ENCODE results near the gene RALGPS1. TPM values are rescaled to one million over a fixed set of nuclear protein-coding genes. Genes with fewer than 3 reads are reported as not detected.

The RALGPS1 gene
- total RNA-seq, 4 donors from 2014 or later, result 3.3 to 9.8 (median 6.7) TPM

GRCh38 chr9:127130661-127131538 lies 216.3 kb downstream of the RALGPS1 start:
- peak overlapping the region; percentile 20 to 85 (median 68) for H3K27ac ChIP-seq
- no peaks in the 10 kb centered on the region for H3K27me3 ChIP-seq
- no peak overlapping the region for H3K4me3 ChIP-seq
- WGBS, 2 donors, result 49 to 54% methylated on average over 10 of the region's 10 CpGs
- H3K36me3 ChIP-seq, result no peaks in the 10 kb centered on the region
- H3K4me1 ChIP-seq, result peaks cover 0 to 75% (median 45%) of the 10 kb centered on the region in 4 donors
- DNase-seq (ENCODE audit: low spot score in 2 of 2), result peak; percentile 60 to 75
- no peaks in the 10 kb centered on the region for H3K9me3 ChIP-seq
- TF ChIP-seq CTCF (IDR thresholded peaks at IDR 0.05) (no peak), EP300 (IDR thresholded peaks at IDR 0.05) (peak in 1 of 2 donors; percentile 88)

GRCh38 chr9:127131871-127132270 lies 217.3 kb downstream of the RALGPS1 start:
- no peak for TF ChIP-seq CTCF (IDR thresholded peaks at IDR 0.05)
- no peak for TF ChIP-seq EP300 (IDR thresholded peaks at IDR 0.05)
- no peak for TF ChIP-seq POLR2A (IDR thresholded peaks at IDR 0.05)
- no peaks in the 10 kb centered on the region for H3K9me3 ChIP-seq
- peaks cover 0 to 75% (median 45%) of the 10 kb centered on the region in 4 donors for H3K4me1 ChIP-seq
- no peak overlapping the region for H3K4me3 ChIP-seq
- 55 to 62% methylated on average over 6 of the region's 6 CpGs for WGBS, 2 donors
- H3K27me3 ChIP-seq, result no peaks in the 10 kb centered on the region
- H3K36me3 ChIP-seq, result no peaks in the 10 kb centered on the region
- DNase-seq (ENCODE audit: low spot score in 2 of 2), result no peak
- peak overlapping the region in 3 of 4 donors; percentile 60 to 85 (median 77) for H3K27ac ChIP-seq

GRCh38 chr9:127132375-127132774 lies 217.8 kb downstream of the RALGPS1 start:
- no peak for TF ChIP-seq CTCF (IDR thresholded peaks at IDR 0.05)
- TF ChIP-seq EP300 (IDR thresholded peaks at IDR 0.05), result no peak
- no peak for TF ChIP-seq POLR2A (IDR thresholded peaks at IDR 0.05)
- H3K27ac ChIP-seq, result peak overlapping the region in 2 of 4 donors; percentile 77 to 85
- 90 to 94% methylated on average over 4 of the region's 4 CpGs for WGBS, 2 donors
- no peak overlapping the region for H3K4me3 ChIP-seq
- H3K27me3 ChIP-seq, result no peaks in the 10 kb centered on the region
- no peak for DNase-seq (ENCODE audit: low spot score in 2 of 2)
- H3K4me1 ChIP-seq, result peaks cover 0 to 75% (median 45%) of the 10 kb centered on the region in 4 donors
- no peaks in the 10 kb centered on the region for H3K36me3 ChIP-seq
- H3K9me3 ChIP-seq, result no peaks in the 10 kb centered on the region

- peak overlapping the region; percentile 45 to 85 (median 70) for H3K27ac ChIP-seq
- TF ChIP-seq EP300 (IDR thresholded peaks at IDR 0.05) (no peak), CTCF (IDR thresholded peaks at IDR 0.05) (no peak), POLR2A (IDR thresholded peaks at IDR 0.05) (no peak)
- no peak overlapping the region for H3K4me3 ChIP-seq
- WGBS, 2 donors, result 61 to 62% methylated on average over 13 to 15 of the region's 15 CpGs
- H3K27me3 ChIP-seq, result no peaks in the 10 kb centered on the region
- no peaks in the 10 kb centered on the region for H3K9me3 ChIP-seq
- H3K36me3 ChIP-seq, result no peaks in the 10 kb centered on the region
- peaks cover 0 to 75% (median 45%) of the 10 kb centered on the region in 4 donors for H3K4me1 ChIP-seq
- DNase-seq (ENCODE audit: low spot score in 2 of 2), result no peak
These were observed 218.5 kb downstream of the RALGPS1 start for GRCh38 chr9:127132921-127133647.

Measured in tibial nerve (tissue), 4 donors.